Measurements from ENCODE around the gene DNASE1L1. TPM values are rescaled to one million over a fixed set of nuclear protein-coding genes. Genes with fewer than 3 reads are reported as not detected.

DNASE1L1 gene
- total RNA-seq, 1 donor from 2014 or later, result 13.5 TPM

- Mint-ChIP-seq H3K4me3 (peak within 1 kb of the TSS; percentile 88), H3K36me3 (ENCODE audit: low read depth) (peaks cover 15% of the 10 kb centered on the region), H3K4me1 (peaks cover 14% of the 10 kb centered on the region), H3K9me3 (no peaks in the 10 kb centered on the region), H3K27me3 (no peaks in the 10 kb centered on the region), H3K27ac (peak within 1 kb of the TSS; percentile 92)
- peak; percentile 98 for DNase-seq
- intact Hi-C loops (cut with micrococcal nuclease), result loop anchor here (1.0 to 10.0 kb wide), 4 partner anchors 10 to 646 kb away; partner anchors contain the start of genes F8, FAM3A, FUNDC2 and LAGE3
Measured at GRCh38 chrX:154378799-154379568, 30.1 kb downstream of the DNASE1L1 start, which contains the start of gene EMD. EMD (plus strand) TSS chrX:154379295; CDS start chrX:154379485, 190 bp downstream.

- Mint-ChIP-seq H3K27ac (peak overlapping the region; percentile 92), H3K27me3 (no peaks in the 10 kb centered on the region), H3K36me3 (ENCODE audit: low read depth) (peaks cover 15% of the 10 kb centered on the region), H3K9me3 (no peaks in the 10 kb centered on the region), H3K4me1 (peaks cover 14% of the 10 kb centered on the region), H3K4me3 (peak overlapping the region; percentile 88)
- intact Hi-C loops (cut with micrococcal nuclease), result loop anchor here (1.0 to 10.0 kb wide), 4 partner anchors 9 to 647 kb away; partner anchors contain the start of genes F8, FAM3A, FUNDC2 and LAGE3
- no peak for DNase-seq
Measured at GRCh38 chrX:154378059-154378798, 30.8 kb downstream of the DNASE1L1 start.

- Mint-ChIP-seq H3K27ac (no peak overlapping the region), H3K27me3 (no peaks in the 10 kb centered on the region), H3K4me1 (peaks cover 20% of the 10 kb centered on the region), H3K36me3 (ENCODE audit: low read depth) (peaks cover 12% of the 10 kb centered on the region), H3K4me3 (no peak overlapping the region), H3K9me3 (no peaks in the 10 kb centered on the region)
- no peak for DNase-seq
- intact Hi-C loops (cut with micrococcal nuclease), result loop anchor here (5.0 to 10.0 kb wide), 3 partner anchors 101 to 648 kb away; partner anchors contain the start of genes F8, FAM3A, FUNDC2 and LAGE3
Measured at GRCh38 chrX:154376774-154377173, 32.3 kb downstream of the DNASE1L1 start.

- H3K27me3 Mint-ChIP-seq, result no peaks in the 10 kb centered on the region
- peaks cover 6% of the 10 kb centered on the region for H3K36me3 Mint-ChIP-seq (ENCODE audit: low read depth)
- no peak overlapping the region for H3K27ac Mint-ChIP-seq
- H3K4me3 Mint-ChIP-seq, result peak overlapping the region; percentile 7
- H3K9me3 Mint-ChIP-seq, result no peaks in the 10 kb centered on the region
- intact Hi-C loops (cut with micrococcal nuclease), result loop anchor here (5.0 to 10.0 kb wide), 3 partner anchors 102 to 650 kb away; partner anchors contain the start of genes F8, FAM3A, FUNDC2 and LAGE3
- peaks cover 13% of the 10 kb centered on the region for H3K4me1 Mint-ChIP-seq
- DNase-seq, result no peak
Measured at GRCh38 chrX:154375156-154375504, 33.9 kb downstream of the DNASE1L1 start.

GRCh38 chrX:154374313-154375155 is 34.5 kb downstream of the DNASE1L1 start, which contains the start of gene FLNA:
FLNA (minus strand) TSS chrX:154374634; CDS start chrX:154371245, 3,389 bp downstream.
- H3K27ac Mint-ChIP-seq, result no peak within 1 kb of the TSS
- peaks cover 7% of the 10 kb centered on the region for H3K36me3 Mint-ChIP-seq (ENCODE audit: low read depth)
- H3K4me1 Mint-ChIP-seq, result peaks cover 9% of the 10 kb centered on the region
- H3K9me3 Mint-ChIP-seq, result no peaks in the 10 kb centered on the region
- no peaks in the 10 kb centered on the region for H3K27me3 Mint-ChIP-seq
- DNase-seq, result peak; percentile 82
- intact Hi-C loops (cut with micrococcal nuclease), result loop anchor here (5.0 to 10.0 kb wide), 3 partner anchors 103 to 650 kb away; partner anchors contain the start of genes F8, FAM3A, FUNDC2 and LAGE3
- peak within 1 kb of the TSS; percentile 76 for H3K4me3 Mint-ChIP-seq

- peaks cover 9% of the 10 kb centered on the region for H3K4me1 Mint-ChIP-seq
- H3K36me3 Mint-ChIP-seq (ENCODE audit: low read depth), result peaks cover 7% of the 10 kb centered on the region
- no peaks in the 10 kb centered on the region for H3K27me3 Mint-ChIP-seq
- H3K4me3 Mint-ChIP-seq, result peak overlapping the region; percentile 76
- intact Hi-C loops (cut with micrococcal nuclease), result loop anchor here (10.0 kb wide), 2 partner anchors 141 to 651 kb away; partner anchors contain the start of genes F8, FAM3A and FUNDC2
- H3K27ac Mint-ChIP-seq, result no peak overlapping the region
- no peaks in the 10 kb centered on the region for H3K9me3 Mint-ChIP-seq
- peak; percentile 76 for DNase-seq
Measured at GRCh38 chrX:154373340-154374306, 35.4 kb downstream of the DNASE1L1 start.

- H3K36me3 Mint-ChIP-seq (ENCODE audit: low read depth), result peaks cover 13% of the 10 kb centered on the region
- peak overlapping the region; percentile 84 for H3K4me3 Mint-ChIP-seq
- H3K27ac Mint-ChIP-seq, result peak overlapping the region; percentile 80
- no peaks in the 10 kb centered on the region for H3K9me3 Mint-ChIP-seq
- peaks cover 15% of the 10 kb centered on the region for H3K4me1 Mint-ChIP-seq
- intact Hi-C loops (cut with micrococcal nuclease), result loop anchor here (10.0 kb wide), 2 partner anchors 142 to 652 kb away; partner anchors contain the start of genes F8, FAM3A and FUNDC2
- DNase-seq, result peak; percentile 80
- H3K27me3 Mint-ChIP-seq, result no peaks in the 10 kb centered on the region
Measured at GRCh38 chrX:154372612-154373022, 36.4 kb downstream of the DNASE1L1 start.

GRCh38 chrX:154371789-154372300 is 37.2 kb downstream of the DNASE1L1 start:
- Mint-ChIP-seq H3K27ac (no peak overlapping the region), H3K9me3 (no peaks in the 10 kb centered on the region), H3K27me3 (no peaks in the 10 kb centered on the region), H3K4me1 (peaks cover 11% of the 10 kb centered on the region), H3K36me3 (ENCODE audit: low read depth) (peaks cover 17% of the 10 kb centered on the region), H3K4me3 (peak overlapping the region; percentile 84)
- DNase-seq, result no peak
- intact Hi-C loops (cut with micrococcal nuclease), result loop anchor here (10.0 kb wide), 2 partner anchors 143 to 653 kb away; partner anchors contain the start of genes F8, FAM3A and FUNDC2

GRCh38 chrX:154371017-154371788 is 37.9 kb downstream of the DNASE1L1 start:
- no peaks in the 10 kb centered on the region for H3K27me3 Mint-ChIP-seq
- peaks cover 11% of the 10 kb centered on the region for H3K4me1 Mint-ChIP-seq
- peak; percentile 97 for DNase-seq
- H3K4me3 Mint-ChIP-seq, result peak overlapping the region; percentile 84
- H3K36me3 Mint-ChIP-seq (ENCODE audit: low read depth), result peaks cover 22% of the 10 kb centered on the region
- H3K27ac Mint-ChIP-seq, result peak overlapping the region; percentile 78
- intact Hi-C loops (cut with micrococcal nuclease), result loop anchor here (10.0 kb wide), 2 partner anchors 144 to 654 kb away; partner anchors contain the start of genes F8, FAM3A and FUNDC2
- H3K9me3 Mint-ChIP-seq, result no peaks in the 10 kb centered on the region

- DNase-seq, result peak; percentile 72
- peak overlapping the region; percentile 90 for H3K27ac Mint-ChIP-seq
- H3K4me1 Mint-ChIP-seq, result peaks cover 11% of the 10 kb centered on the region
- intact Hi-C loops (cut with micrococcal nuclease), result loop anchor here (10.0 kb wide), 2 partner anchors 144 to 654 kb away; partner anchors contain the start of genes F8, FAM3A and FUNDC2
- H3K36me3 Mint-ChIP-seq (ENCODE audit: low read depth), result peaks cover 25% of the 10 kb centered on the region
- H3K4me3 Mint-ChIP-seq, result peak overlapping the region; percentile 95
- no peaks in the 10 kb centered on the region for H3K27me3 Mint-ChIP-seq
- no peaks in the 10 kb centered on the region for H3K9me3 Mint-ChIP-seq
Measured at GRCh38 chrX:154370300-154371016, 38.6 kb downstream of the DNASE1L1 start.

Data from activated CD4-positive, alpha-beta T cell treated with anti-CD3 and anti-CD28 coated beads, Interleukin-2, amount 10 ng/mL, durations not matched to agents 24 days and 14 days (primary cell).